ENCODE measurements around the gene HRCT1.
"Not testable (repeated sequence)": the region's sequence is repeated elsewhere in the genome, so short reads cannot be mapped to it uniquely, and the experiment has no call there.

HRCT1 gene

GRCh38 chr9:35896570-35896969, 9.4 kb upstream of the HRCT1 start:
- no peak for DNase-seq (ENCODE audit: low spot score)

DNA sequence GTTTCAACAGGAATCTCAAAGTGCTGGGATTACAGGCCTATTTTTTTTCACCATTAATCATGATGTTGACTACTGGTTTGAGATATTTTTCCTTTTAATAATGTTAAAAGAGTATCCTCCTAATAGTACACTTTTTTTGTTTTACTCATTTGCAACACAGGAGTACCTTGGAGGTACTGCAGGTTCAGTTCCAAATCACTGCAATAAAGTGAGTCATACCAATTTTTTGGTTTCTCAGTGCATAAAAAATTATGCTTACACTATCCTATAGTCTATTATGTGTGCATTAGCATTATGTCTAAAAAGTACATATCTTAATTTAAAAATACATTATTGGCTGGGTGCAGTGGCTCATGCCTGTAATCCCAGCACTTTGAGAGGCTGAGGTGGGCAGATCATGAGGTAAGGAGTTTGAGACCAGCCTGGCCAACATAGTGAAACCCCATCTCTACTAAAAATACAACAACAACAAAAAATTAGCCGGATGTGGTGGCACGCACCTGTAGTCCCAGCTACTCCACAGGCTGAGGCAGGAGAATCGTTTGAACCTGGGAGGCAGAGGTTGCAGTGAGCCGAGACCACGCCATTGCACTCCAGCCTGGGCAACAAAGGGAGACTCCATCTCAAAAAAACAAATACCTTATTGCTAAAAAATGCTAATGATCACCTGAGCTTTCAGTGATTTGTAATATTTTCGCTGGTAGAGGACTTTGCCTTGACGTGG, 8.5 kb upstream of the HRCT1 start:
- DNase-seq (ENCODE audit: low spot score) = not testable (repeated sequence)

DNA sequence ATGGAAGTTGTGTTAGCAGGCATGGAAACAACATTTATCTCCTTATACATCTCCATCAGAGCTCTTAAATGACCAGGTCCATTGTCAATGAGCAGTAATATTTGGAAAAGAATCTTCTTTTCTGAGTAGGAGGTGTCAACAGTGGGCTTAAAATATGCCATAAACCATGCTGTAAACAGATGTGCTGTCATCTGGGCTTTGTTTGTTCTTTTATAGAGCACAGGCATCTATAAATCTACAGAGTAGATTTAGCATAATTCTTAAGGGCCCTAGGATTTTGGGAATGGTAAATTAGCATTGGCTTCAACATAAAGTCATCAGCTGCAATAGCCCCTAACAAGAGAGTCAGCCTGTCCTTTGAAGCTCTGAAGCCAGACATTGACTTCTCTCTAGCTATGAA, 7.7 kb upstream of the HRCT1 start:
- DNase-seq (ENCODE audit: low spot score) = no peak

DNA sequence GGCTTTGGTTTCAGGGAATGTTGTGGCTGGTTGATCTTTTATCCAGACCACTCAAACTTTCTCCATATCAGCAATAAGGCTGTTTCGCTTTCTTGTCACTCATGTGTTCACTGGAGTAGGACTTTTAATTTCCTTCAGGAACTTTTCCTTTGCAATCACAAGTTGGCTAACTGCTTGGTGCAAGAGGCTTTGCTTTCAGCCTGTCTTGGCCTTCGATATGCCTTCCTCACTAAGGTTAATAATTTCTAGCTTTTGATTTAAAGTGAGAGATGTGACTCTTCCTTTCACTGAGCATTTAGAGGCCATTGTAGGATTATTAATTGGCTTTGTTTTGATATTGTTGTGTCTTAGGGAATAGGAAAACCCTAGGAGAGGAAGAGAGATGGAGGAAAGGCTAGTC, 7.0 kb upstream of the HRCT1 start:
- DNase-seq (ENCODE audit: low spot score) = no peak

DNA sequence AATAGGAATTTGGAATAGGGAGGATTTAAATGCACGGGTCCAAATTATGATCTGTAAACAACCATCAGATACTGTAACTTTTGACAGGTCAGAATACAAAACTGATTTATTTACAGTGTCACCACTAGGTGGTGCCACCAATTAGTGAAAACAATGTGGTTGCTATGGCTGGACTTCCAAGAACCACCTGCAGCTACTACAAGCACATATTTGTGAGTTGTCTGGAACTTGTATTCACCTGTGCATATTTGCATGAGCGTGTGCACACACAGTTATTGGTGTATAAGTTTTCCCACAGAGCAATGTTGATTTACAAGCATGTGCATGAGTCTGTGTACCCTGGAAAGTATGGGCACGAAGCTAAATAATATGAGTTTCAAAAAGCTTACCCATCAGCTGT, 3.0 kb upstream of the HRCT1 start:
- peak; percentile 53 for DNase-seq (ENCODE audit: low spot score)

DNA sequence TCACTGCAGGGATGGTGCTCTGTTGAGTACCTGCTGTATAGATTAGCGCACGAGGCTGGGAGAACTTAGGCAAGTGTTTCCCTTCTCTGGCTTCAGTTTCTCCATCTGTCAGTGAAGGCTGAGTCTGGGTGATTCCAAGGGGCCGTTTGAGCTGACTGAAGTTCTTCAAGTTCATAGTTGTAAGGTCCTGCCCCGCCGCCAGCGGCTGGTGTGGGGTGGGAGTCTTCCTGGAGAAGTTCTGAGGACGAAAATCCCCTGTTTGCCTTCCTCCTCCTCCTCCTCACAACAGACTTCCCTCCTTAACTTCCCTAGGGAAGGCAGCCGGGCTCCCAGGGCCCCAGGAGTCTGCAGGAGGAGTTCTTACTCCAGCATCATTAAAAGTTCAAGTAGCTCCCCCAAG, 1.7 kb upstream of the HRCT1 start:
- no peak for DNase-seq (ENCODE audit: low spot score)

GRCh38 chr9:35905051-35905781, 786 bp upstream of the HRCT1 start:
- DNase-seq (ENCODE audit: low spot score) = peak; percentile 63

- peak; percentile 85 for DNase-seq (ENCODE audit: low spot score)
Measured at GRCh38 chr9:35906923-35907699, 1.1 kb downstream of the HRCT1 start.

DNA sequence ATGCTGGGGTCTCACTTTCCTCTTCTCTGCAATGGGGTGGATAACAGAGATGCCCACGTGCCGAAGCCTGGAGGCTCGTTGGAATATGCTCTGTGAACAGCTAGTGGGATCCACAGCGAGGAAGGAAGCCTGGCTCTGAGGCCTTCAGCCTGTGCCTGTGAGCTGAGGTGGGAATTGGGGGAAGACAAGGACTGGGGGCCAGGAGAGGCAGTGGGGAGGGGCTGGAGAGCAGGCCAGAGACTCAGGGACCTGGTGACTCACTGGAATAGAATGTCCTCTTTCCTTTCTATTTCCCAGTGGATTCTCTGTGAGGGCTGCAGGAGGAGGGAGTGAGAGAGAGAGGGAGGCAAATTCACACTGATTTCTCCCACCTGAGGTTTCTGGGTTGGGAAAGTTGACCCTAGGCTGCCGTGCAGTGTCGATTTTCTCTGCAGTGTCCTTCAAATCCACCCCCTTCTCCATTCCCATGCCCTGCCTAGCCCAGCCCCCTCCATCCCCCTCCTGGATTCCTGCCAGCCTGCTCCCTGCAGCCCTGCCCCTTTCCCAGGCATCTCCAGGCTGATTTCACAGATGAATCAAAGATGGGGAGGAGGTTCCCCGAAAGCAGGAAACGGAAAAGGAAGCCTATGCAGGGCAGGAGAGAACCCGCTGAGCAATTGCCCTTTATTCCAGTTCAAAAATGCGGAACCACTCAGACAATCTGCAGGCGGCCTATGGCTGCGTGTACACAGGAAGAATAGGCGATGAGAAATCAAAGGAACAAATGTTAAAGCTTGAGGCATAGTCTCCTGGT, 1.9 kb downstream of the HRCT1 start:
- peak; percentile 82 for DNase-seq (ENCODE audit: low spot score)

DNA sequence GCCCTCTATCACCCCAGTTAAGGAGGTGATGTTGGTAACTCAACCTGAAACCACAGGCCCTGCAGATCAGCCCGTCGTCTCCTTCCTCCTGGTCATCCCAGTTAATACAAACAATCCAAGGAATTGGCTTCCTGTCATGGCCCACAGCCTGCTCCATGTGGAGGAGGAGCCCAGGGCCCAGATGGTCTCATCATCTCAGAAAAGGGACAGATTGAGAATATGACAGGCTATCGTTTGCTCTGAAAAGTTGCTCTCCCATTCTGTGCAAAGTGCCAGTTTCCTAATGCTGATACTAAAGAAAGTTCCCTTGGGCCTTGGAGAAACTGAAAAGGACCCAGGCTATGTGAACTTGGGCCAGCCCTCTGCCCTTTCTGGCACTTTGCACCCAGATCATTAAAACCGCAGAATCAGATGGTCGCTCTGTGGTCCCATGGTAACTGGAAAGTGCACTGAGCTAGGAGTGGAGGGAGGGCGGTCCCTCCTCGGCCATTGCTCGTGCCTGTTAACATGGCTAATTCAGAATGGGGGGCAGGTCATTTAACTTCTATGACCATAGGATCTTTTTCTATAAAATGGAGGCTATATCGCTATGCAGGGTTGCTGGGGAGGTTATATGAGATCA, 2.6 kb downstream of the HRCT1 start:
- DNase-seq (ENCODE audit: low spot score) = peak; percentile 47

DNA sequence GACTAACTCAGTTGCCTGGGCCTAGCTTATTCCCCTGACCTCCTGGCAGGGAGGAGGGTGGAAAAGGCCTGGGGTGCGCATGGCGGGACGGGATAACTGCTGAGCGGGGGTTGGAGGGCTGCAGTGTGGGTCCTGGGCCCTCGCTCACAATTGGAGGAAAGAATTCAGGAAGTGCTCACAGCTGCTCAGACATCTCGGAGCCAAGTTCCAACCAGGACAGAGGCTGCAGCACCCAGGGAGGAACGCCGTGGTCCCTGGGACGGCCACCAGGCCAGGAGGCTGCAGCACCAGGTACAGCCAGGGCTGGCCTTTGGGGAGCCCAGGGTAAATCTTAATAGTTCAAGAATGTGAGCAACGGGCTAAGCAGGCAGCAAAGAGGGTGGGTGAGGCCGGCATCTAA, 3.3 kb downstream of the HRCT1 start, which contains the start of gene SPAAR:
Gene SPAAR (plus strand): TSS at position 217 of the 400 bp plus-strand sequence. CDS start 974 bp downstream, outside the sequence.
- DNase-seq (ENCODE audit: low spot score) = no peak

DNA sequence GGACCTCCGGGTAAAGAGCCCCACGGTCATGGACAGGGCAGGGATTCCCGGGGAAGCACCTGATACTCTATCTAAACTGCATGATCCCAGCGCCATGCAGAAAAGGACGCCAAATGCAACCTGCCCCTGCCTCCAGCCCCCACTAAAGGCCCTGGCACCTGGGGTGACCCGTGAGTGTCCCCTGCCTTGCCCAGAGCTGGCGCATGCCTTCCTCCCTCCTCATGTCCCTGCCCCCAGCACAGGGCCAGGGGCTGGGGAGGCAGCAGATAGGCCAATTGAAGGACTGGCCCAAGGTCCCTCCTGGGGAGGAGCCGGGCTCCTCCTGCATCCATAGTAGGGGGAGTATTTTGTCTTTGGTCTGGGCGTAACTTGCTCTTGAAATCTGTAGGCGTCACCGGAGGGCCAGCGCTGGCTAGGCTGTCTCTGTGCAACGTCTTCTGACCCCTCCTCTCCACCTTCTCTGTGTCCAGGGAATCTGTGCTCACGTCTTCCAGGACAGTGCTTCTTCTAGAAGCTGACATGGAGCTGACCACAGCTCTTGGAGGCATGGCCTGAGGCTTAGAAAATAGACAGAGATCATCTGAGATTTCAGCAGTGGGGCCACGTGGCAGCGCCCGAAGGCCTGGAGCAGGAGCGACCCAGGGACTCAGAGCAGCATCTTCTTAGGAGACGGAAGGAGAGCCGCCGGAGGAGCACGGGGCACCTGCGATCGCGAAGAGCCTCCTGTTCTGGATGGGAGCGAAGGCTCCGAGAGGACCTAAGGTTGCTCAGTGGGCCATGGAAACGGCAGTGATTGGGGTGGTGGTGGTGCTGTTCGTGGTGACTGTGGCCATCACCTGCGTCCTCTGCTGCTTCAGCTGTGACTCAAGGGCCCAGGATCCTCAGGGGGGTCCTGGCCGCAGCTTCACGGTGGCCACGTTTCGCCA, 3.9 kb downstream of the HRCT1 start:
- no peak for DNase-seq (ENCODE audit: low spot score)

DNA sequence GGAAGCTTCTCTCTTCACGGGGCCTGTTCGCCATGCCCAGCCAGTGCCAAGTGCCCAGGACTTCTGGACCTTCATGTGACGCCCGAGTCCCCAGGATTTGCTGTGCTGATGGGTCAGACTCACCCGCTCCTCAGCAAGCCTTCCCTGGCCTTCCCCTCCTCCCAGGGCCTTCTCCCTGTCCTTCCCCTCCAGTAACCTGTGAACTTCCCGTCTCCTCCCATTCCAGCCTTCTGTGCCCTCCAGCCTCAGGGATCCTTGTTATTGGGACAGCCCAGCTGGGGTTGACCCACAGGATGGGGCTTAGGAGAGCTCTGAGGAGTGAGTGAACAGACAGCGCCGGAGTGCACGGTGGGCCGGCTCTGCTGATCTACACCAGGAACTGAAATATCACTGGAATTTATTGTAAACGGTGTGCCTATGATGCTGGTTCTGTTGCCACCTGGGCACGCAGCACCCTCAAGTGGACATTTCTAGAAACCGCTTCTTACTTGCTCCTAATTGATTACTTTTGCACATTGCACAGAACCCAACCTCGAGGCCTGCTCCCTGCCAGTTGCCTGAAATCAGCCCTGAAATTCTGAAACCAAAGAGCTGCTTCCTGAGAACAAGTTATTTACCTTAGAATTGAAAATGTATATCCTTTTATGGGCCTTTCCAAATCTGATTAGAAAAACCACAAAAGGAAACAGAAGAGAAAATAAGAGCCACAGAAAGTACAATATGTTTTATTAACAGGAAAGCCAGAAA, 4.8 kb downstream of the HRCT1 start:
- peak; percentile 63 for DNase-seq (ENCODE audit: low spot score)

DNA sequence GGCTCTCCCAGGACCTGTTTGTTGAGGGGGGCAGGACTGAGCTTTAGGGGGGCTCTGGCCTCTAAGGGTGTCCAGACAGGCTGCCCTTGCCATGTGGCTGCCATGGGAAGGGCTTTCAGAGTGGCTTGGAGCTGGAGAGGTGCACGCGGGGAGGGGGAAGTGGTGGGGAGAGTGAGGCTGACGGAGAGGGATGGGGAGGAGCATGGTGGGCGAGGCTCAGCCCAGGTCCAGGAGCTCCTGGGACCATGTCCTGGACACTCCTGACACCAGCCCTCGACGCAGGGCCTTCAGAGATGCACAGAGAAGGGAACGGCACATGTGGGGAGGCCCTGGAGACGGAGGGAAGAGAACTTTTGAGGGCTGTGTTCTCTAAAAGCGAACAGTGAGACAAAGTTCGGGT, 5.7 kb downstream of the HRCT1 start:
- DNase-seq (ENCODE audit: low spot score) = no peak

DNA sequence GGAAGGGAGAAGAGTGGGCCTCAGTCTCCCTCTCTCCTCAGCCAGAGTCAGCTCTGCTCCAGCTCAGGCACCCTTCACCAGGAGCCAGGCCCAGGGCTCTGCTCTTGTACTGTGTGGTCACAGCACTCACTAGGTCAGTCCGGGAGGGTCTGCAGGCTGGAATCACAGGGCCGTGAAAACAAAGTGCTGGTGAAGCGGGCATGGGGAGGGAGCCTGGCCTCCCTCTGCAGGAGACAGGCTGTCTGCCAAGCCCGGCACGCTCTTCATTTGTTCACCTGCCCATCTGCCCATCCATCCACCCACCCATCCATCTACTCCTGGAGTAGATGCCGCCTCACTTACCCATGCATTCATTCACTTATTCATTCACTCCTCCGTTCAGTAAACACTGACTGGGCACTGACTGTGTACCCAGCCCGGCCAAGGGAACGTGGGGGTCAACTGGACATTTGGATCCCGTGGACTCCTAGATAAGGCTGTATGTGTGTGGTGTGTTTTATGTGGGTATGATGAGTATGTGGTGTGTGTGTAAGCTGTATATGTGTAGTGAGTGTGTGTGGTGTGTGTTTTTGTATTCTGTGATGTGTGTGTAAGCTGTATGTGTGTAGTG, 6.9 kb downstream of the HRCT1 start:
- no peak for DNase-seq (ENCODE audit: low spot score)

DNA sequence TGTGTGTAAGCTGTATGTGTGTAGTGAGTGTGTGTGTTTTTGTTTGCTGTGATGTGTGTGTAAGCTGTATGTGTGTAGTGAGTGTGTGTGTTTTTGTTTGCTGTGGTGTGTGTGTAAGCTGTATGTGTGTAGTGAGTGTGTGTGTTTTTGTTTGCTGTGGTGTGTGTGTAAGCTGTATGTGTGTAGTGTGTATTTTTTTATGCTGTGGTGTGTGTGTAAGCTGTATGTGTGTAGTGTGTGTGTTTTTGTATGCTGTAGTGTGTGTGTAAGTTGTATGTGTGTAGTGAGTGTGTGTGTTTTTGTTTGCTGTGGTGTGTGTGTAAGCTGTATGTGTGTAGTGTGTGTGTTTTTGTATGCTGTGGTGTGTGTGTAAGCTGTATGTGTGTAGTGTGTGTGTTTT, 7.4 kb downstream of the HRCT1 start:
- DNase-seq (ENCODE audit: low spot score) = not testable (repeated sequence)

- peak; percentile 45 for DNase-seq (ENCODE audit: low spot score)
Measured at GRCh38 chr9:35914301-35914807, 8.4 kb downstream of the HRCT1 start.

DNA sequence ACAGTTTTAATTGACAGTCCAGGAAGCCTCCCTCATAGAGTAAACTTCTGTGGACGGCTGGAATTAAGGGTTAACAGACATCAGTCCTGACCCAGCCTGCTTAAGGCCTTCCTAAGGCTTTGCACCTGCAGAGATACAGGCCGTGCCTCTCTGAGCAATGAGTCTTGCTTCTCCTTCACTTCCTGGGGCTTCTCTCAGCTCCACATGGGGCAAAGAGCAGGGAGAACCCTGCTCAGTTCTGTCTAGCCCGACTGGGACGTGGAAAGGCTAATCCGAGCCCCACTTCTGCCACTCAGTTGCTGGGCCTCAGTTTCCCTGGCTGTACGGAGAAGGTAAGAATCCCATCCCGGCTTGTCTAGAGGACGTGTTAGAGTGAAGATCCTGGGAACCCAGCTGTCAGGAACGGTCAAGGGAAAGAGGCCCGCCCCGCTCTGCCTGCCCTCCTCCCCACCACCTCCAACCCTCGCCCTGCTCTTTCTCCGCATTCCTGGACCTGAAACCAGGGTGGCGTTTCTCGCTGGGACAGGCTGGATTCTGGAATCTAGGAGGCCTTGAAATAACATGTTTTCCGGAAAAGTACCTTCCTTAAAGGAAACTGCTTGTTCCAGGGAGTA, 9.8 kb downstream of the HRCT1 start:
- DNase-seq (ENCODE audit: low spot score) = no peak

- no peak for DNase-seq (ENCODE audit: low spot score)
Measured at GRCh38 chr9:35917261-35917660, 11.3 kb downstream of the HRCT1 start.
